T follicular helper cell (primary cell): ENCODE data around the gene PDE5A.
"Not testable (repeated sequence)": the region's sequence is repeated elsewhere in the genome, so short reads cannot be mapped to it uniquely, and the experiment has no call there.

ENCODE experiments used
- DNase-seq: peaks from one replicate; pipeline ENCODE4 v3.0.0-alpha.2; 2020; ENCODE audit warnings: low read depth

The PDE5A gene

DNA sequence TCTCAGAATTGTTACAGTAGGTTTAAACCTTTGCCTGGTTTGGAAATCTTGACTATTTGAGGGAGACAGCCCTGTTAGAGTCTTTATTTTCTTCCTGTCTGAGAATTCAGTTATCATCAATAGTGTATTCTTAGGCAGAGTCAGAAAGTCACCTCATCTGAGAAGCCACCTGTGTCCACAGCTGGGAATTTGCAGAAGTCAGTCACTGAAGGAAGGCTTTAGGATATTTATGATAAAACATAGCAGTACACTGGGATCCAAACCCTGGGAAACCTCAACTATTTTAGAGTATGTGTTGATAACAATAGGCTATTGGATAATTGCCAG is 157.9 kb downstream of the PDE5A start:
- DNase-seq = not testable (repeated sequence)

DNA sequence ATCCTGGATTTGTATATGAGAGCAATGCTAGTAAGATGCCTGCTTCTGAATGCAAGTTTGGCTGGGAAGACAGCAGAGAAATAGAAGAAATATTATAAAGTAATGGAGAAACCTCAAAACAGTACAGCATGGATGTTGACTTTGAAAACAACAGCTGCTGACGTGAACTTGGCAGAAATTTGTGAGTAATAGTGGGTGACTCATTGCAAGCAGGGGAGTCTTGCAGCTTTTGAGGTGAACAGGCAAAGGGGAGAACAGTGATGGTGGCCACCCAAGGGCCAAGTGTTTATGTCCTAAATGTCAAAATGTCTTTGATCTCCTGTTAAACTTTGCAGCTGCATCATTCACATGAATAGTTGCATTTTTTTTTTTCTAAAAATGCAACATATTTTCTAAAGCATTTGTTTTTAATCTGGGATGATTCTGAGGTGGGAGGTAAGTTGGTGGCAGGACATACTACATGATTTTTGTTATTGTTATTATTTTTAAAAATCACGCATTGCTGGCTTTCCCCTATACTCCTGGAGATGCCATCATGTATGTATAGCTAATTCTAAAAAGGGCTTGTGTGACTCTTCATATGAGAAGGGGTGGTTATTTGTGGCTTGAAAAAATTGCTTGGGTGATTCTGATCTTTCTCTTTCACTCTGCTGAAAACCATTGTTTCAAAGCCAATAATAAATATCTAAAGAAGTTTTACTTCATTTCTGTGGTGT is 158.4 kb downstream of the PDE5A start:
- DNase-seq = not testable (repeated sequence)

DNA sequence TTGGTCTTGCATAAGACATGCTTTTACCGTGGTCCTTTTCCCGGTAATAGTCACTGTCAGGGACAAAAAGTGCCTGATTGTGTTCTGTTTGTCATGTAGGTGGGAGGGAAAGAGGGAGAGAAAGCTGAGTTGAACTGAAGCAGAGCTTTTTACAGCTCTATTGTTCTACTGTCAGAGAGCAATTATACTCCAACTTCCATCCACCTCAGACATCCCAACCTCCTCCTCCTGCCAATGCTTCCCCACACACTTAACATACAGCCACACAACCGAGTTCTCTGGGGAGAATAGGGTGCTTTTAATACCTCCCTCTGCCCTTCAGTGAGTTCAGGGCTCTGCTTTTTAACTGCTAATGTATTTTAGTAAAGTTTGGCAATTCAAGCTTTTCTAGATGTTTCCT is 159.6 kb downstream of the PDE5A start:
- DNase-seq = not testable (repeated sequence)

DNA sequence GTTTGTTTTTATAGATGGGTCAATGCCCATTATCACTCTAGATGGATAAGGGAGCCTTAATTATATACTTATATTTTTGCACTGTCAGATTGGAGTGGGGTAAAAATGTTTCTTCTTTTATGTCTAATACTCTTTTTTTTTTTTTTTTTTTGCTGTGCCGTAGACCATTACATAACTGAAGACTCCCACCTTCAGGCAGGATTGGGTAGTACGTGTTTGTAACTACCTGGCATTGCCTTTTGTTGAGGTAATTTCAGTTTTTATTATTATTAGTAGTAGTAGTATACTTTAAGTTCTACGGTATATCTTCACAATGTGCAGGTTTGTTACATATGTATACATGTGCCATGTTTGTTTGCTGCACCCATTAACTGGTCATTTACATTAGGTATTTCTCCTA is 165.9 kb downstream of the PDE5A start:
- peak; percentile 33 for DNase-seq

DNA sequence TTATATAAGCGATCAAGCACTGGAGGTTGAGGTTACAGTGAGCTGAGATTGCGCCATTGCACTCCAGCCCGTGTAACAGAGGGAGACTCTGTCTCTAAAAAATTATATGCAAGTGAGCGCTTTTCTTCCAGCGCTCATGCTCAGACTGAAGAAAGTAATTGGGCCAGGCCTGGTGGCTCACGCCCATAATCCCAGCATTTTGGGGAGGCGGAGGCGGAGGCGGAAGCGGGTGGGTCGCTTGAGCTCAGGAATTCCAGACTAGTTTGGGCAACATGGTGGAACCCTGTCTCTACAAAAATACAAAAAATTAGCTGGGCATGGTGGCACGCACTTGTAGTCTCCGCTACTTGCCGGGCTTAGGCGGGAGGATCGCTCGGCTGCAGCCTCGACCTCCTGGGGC is 172.9 kb downstream of the PDE5A start:
- not testable (repeated sequence) for DNase-seq

DNA sequence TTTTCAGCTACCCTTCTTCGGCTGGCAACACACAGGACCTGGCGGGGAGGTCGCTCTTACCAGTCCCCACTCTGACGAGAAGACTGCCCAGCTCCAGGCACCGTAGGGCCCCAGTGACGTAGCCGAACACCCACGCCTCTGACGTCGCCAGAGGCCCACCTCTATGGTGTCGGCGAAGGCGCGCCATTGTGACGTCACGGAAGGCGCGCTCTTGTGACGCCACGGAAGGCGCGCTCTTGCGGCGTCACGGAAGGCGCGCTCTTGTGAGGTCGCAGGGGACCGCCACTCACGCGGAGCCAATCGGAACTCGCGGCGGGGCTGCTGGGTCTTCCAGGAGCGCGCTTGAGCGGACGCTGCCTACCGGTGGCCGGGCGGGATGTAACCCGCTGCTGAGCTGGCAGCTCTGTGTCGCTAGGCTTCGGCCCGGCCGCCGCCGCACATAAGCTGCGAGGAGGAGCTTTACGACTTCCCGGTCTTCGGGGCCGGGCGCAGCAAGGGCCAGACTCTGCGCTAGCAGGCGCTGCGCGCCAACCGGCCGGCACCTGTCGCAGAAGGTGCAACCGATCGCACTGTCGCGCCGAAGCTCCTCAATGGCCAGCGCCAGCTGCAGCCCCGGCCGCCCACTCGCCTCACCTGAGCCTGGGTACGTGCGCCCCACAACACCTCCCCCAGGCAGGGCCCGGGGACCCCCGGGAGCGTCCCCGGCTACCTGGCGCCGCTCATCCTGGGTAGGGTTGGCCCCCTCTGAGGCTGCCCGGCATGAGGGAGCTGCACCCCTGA is 173.9 kb downstream of the PDE5A start:
- DNase-seq = peak; percentile 92

DNA sequence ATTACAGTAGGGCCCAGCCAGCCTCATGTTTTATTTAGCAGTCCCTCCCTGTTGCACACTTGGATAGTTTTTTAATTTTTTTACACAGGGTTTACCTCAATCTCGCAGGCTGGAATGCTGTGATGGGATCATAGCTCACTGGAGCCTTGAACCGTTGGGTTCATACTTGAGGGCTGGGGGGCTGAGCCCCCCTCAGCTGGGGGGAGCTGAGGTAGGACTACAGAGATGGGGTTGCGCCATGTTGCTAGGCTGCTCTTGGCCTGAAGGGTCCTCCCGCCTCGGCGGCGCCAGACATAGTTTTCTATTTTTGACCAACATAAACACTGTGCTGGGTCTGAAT is 174.5 kb downstream of the PDE5A start:
- DNase-seq = not testable (repeated sequence)

DNA sequence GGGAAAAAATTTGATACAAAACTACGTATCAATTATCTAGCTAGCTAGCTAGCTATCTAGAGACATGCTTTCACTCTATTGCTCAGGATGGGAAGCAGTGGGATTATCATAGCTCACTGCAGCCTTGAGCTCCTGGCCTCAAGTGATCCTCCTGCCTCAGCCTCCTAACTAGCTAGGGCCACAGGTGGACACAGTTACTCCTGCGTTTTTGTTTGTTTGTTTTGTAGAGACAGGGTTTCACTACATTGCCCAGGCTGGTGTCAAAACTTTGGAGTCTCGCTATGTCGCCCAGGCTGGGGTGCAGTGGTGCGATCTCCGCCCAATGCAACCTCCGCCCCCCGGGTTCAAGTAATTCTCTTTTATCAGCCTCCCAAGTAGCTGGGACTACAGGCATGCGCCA is 175.3 kb downstream of the PDE5A start:
- DNase-seq = not testable (repeated sequence)

DNA sequence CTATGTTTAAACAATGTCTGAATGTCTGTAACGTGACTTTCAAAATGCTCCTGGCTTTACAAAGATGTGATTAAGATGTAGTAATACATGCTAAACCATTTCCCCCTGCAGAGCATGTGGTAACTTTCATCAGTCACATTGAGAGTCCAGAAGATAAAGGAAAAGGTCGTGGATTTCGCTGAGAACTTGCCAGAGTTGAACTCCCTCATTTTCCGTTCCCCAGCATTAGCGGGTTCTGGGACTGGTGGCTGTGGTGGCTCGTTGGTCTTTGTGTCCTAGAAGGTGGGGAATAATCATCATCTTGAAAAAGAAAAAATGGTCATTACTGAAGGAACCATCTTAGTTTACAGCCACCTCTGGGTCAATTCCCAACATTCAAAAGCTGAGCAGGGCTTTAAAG is 178.8 kb downstream of the PDE5A start:
- not testable (repeated sequence) for DNase-seq
